ENCODE measurements around the gene PIGS. TPM values are rescaled to one million over a fixed set of nuclear protein-coding genes. Genes with fewer than 3 reads are reported as not detected.

PIGS gene
- total RNA-seq, 1 donor from 2014 or later = 44.6 TPM

GRCh38 chr17:28508211-28508724, 63.1 kb downstream of the PIGS start:
- no peak overlapping the region for H3K4me3 ChIP-seq
- H3K27ac ChIP-seq = no peak overlapping the region
- no peaks in the 10 kb centered on the region for H3K36me3 ChIP-seq
- no peaks in the 10 kb centered on the region for H3K4me1 ChIP-seq
- TF ChIP-seq CTCF (IDR thresholded peaks at IDR 0.05) = no peak
- no peaks in the 10 kb centered on the region for H3K27me3 ChIP-seq
- DNase-seq (ENCODE audit: low spot score in 2 of 2) = no peak
- intact Hi-C loops (cut with DNase I) = no loop called here
- H3K9me3 ChIP-seq = no peaks in the 10 kb centered on the region

- intact Hi-C loops (cut with DNase I) = no loop called here
- Histone ChIP-seq H3K4me3 (no peak overlapping the region), H3K27me3 (no peaks in the 10 kb centered on the region), H3K36me3 (no peaks in the 10 kb centered on the region), H3K4me1 (no peaks in the 10 kb centered on the region), H3K9me3 (no peaks in the 10 kb centered on the region), H3K27ac (no peak overlapping the region)
- TF ChIP-seq CTCF (IDR thresholded peaks at IDR 0.05) = no peak
- DNase-seq (ENCODE audit: low spot score in 2 of 2) = no peak
Observed at GRCh38 chr17:28507567-28508203, 63.6 kb downstream of the PIGS start.

GRCh38 chr17:28506763-28507487, 64.4 kb downstream of the PIGS start:
- H3K4me3 ChIP-seq = no peak overlapping the region
- DNase-seq (ENCODE audit: low spot score in 2 of 2) = no peak
- no peaks in the 10 kb centered on the region for H3K9me3 ChIP-seq
- no peak overlapping the region for H3K27ac ChIP-seq
- intact Hi-C loops (cut with DNase I) = no loop called here
- H3K4me1 ChIP-seq = no peaks in the 10 kb centered on the region
- TF ChIP-seq CTCF (IDR thresholded peaks at IDR 0.05) = no peak
- H3K36me3 ChIP-seq = no peaks in the 10 kb centered on the region
- no peaks in the 10 kb centered on the region for H3K27me3 ChIP-seq

GRCh38 chr17:28505986-28506665, 65.2 kb downstream of the PIGS start, which contains the start of gene FOXN1:
TSS of gene FOXN1 (plus strand) at chr17:28506348. CDS start at chr17:28523970, 17,622 bp downstream.
- no peaks in the 10 kb centered on the region for H3K4me1 ChIP-seq
- no peak for DNase-seq (ENCODE audit: low spot score in 2 of 2)
- no peaks in the 10 kb centered on the region for H3K36me3 ChIP-seq
- no peaks in the 10 kb centered on the region for H3K9me3 ChIP-seq
- no peak for TF ChIP-seq CTCF (IDR thresholded peaks at IDR 0.05)
- intact Hi-C loops (cut with DNase I) = no loop called here
- no peak within 1 kb of the TSS for H3K4me3 ChIP-seq
- no peak within 1 kb of the TSS for H3K27ac ChIP-seq
- H3K27me3 ChIP-seq = no peaks in the 10 kb centered on the region

GRCh38 chr17:28503420-28503819, 67.9 kb downstream of the PIGS start:
- no peak for DNase-seq (ENCODE audit: low spot score in 2 of 2)
- H3K4me1 ChIP-seq = no peaks in the 10 kb centered on the region
- H3K27ac ChIP-seq = no peak overlapping the region
- intact Hi-C loops (cut with DNase I) = no loop called here
- no peak overlapping the region for H3K4me3 ChIP-seq
- TF ChIP-seq CTCF (IDR thresholded peaks at IDR 0.05) = no peak
- no peaks in the 10 kb centered on the region for H3K9me3 ChIP-seq
- no peaks in the 10 kb centered on the region for H3K27me3 ChIP-seq
- no peaks in the 10 kb centered on the region for H3K36me3 ChIP-seq

Other genes starting within 250 kb of the PIGS start
- 13.6 TPM for gene IFT20, start 236.1 kb downstream of the PIGS start, total RNA-seq
- 66.4 TPM for gene TNFAIP1, start 235.8 kb downstream of the PIGS start, total RNA-seq
- gene POLDIP2, start 214.0 kb downstream of the PIGS start, total RNA-seq = 82.2 TPM
- gene SEBOX, start 206.3 kb downstream of the PIGS start, total RNA-seq = not detected
- 7.5 TPM for gene VTN, start 201.2 kb downstream of the PIGS start, total RNA-seq
- gene SARM1, start 199.8 kb downstream of the PIGS start, total RNA-seq = 121 TPM
- 9.7 TPM for gene SLC46A1, start 165.3 kb downstream of the PIGS start, total RNA-seq
- not detected for gene SLC13A2, start 97.9 kb downstream of the PIGS start, total RNA-seq
- gene FOXN1, start 65.2 kb downstream of the PIGS start, total RNA-seq = not detected
- 33.8 TPM for gene UNC119, start 18.9 kb downstream of the PIGS start, total RNA-seq
- 24.8 TPM for gene ALDOC, start 5.4 kb upstream of the PIGS start, total RNA-seq
- 1.6 TPM for gene SPAG5, start 27.5 kb upstream of the PIGS start, total RNA-seq
- gene RSKR, start 42.7 kb upstream of the PIGS start, total RNA-seq = 0.32 TPM
- gene BLTP2, start 73.6 kb upstream of the PIGS start, total RNA-seq = 104 TPM
- gene SDF2, start 90.4 kb upstream of the PIGS start, total RNA-seq = 51.9 TPM
- gene SUPT6H, start 90.7 kb upstream of the PIGS start, total RNA-seq = 43.7 TPM
- 1.6 TPM for gene PROCA1, start 140.4 kb upstream of the PIGS start, total RNA-seq
- gene RAB34, start 146.3 kb upstream of the PIGS start, total RNA-seq = 172 TPM
- 491 TPM for gene RPL23A, start 148.5 kb upstream of the PIGS start, total RNA-seq
- not detected for gene TLCD1, start 154.7 kb upstream of the PIGS start, total RNA-seq
- 3.2 TPM for gene NEK8, start 157.3 kb upstream of the PIGS start, total RNA-seq
- gene TRAF4, start 172.5 kb upstream of the PIGS start, total RNA-seq = 53.2 TPM